RWPE2 (cell line): ENCODE data around the gene SCYL3.

ENCODE experiments used
- ATAC-seq: fragments of 200-7000 bp; cut with Tn5 transposase; 3 replicates; pipeline ENCODE4 v1.9.1; 2021; ENCODE audit warnings: low read depth
- DNase-seq: peaks from one replicate; pipeline ENCODE4 v3.0.0-alpha.2; 2020; ENCODE audit warnings: low spot score
- H3K27ac ChIP-seq: fragments of 450-650 bp; 2 replicates; pipeline ENCODE4 v1.5.1; 2017; ENCODE audit warnings: mild to moderate bottlenecking; ENCODE audit not compliant: poor library complexity, severe bottlenecking
- H3K27me3 ChIP-seq: fragments of 250-450 bp; sonication (Bioruptor Pico); 2 replicates; pipeline ENCODE4 v1.5.1; 2021; ENCODE audit warnings: mild to moderate bottlenecking, moderate library complexity; ENCODE audit not compliant: insufficient read depth, poor library complexity, severe bottlenecking
- H3K36me3 ChIP-seq: fragments of 250-450 bp; sonication (Bioruptor Pico); 2 replicates; pipeline ENCODE4 v1.5.1; 2020; ENCODE audit warnings: low read depth, mild to moderate bottlenecking, moderate library complexity
- H3K4me1 ChIP-seq: fragments of 250-450 bp; sonication (Bioruptor Pico); 2 replicates; pipeline ENCODE4 v1.5.1; 2021; ENCODE audit warnings: mild to moderate bottlenecking, moderate library complexity; ENCODE audit not compliant: insufficient read depth, poor library complexity, severe bottlenecking
- H3K4me3 ChIP-seq: fragments of 250-450 bp; sonication (Bioruptor Pico); 2 replicates; pipeline ENCODE4 v1.5.1; 2021; ENCODE audit warnings: mild to moderate bottlenecking, moderate library complexity; ENCODE audit not compliant: severe bottlenecking
- H3K9me3 ChIP-seq: fragments of 250-450 bp; sonication (Bioruptor Pico); 2 replicates; pipeline ENCODE4 v1.5.1; 2021; ENCODE audit warnings: mild to moderate bottlenecking, moderate library complexity; ENCODE audit not compliant: severe bottlenecking
- TF ChIP-seq, protein P1 (sequence below): fragments of 450-650 bp; IDR thresholded peaks from one replicate; pipeline ENCODE4 v1.5.1; 2017; ENCODE audit warnings: mild to moderate bottlenecking, moderate library complexity; ENCODE audit not compliant: poor library complexity, severe bottlenecking

Gene SCYL3

DNA sequence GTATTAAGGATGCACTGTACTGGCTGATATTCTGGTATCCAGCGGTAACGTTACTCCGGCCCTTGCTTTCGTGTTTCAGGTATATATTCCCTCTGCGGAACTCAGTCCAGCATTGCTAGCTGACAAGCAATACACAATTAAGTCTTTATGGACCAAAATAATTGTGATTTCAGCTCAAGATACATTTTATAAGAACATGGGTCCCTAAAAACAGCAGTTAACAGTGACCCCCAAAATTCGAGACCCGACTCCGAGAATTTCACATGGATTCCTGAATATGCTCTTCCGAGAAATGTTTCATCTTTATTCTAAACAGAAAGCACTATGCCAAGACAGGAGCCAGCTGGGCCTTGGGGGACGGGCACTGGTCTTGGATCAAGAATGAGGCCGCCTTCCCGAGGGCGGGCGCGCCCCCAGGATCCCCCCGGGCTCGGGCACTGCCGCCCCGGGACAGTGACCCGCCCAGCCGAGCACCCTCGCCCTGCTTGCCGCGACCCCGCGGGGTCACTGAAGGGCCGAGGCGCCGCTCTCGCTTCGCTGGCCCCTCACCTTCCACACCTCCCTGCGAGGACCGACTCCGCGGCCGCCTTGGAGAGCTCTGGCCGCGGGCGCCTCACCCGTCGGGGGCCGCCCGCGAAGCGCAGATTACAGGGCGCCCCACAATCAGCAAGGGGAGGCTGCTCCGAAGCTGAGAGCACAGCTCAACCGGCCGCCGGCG is 610 bp downstream of the SCYL3 start:
- DNase-seq = no peak
- Histone ChIP-seq H3K9me3 (no peaks in the 10 kb centered on the region), H3K27ac (peak overlapping the region; percentile 67), H3K36me3 (peaks cover 8% of the 10 kb centered on the region), H3K27me3 (no peaks in the 10 kb centered on the region), H3K4me1 (peaks cover 20% of the 10 kb centered on the region), H3K4me3 (peak overlapping the region; percentile 62)
- TF ChIP-seq, protein P1, sequence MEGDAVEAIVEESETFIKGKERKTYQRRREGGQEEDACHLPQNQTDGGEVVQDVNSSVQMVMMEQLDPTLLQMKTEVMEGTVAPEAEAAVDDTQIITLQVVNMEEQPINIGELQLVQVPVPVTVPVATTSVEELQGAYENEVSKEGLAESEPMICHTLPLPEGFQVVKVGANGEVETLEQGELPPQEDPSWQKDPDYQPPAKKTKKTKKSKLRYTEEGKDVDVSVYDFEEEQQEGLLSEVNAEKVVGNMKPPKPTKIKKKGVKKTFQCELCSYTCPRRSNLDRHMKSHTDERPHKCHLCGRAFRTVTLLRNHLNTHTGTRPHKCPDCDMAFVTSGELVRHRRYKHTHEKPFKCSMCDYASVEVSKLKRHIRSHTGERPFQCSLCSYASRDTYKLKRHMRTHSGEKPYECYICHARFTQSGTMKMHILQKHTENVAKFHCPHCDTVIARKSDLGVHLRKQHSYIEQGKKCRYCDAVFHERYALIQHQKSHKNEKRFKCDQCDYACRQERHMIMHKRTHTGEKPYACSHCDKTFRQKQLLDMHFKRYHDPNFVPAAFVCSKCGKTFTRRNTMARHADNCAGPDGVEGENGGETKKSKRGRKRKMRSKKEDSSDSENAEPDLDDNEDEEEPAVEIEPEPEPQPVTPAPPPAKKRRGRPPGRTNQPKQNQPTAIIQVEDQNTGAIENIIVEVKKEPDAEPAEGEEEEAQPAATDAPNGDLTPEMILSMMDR = no peak
- ATAC-seq = no peak; the same call in 1 of the 3 replicates

DNA sequence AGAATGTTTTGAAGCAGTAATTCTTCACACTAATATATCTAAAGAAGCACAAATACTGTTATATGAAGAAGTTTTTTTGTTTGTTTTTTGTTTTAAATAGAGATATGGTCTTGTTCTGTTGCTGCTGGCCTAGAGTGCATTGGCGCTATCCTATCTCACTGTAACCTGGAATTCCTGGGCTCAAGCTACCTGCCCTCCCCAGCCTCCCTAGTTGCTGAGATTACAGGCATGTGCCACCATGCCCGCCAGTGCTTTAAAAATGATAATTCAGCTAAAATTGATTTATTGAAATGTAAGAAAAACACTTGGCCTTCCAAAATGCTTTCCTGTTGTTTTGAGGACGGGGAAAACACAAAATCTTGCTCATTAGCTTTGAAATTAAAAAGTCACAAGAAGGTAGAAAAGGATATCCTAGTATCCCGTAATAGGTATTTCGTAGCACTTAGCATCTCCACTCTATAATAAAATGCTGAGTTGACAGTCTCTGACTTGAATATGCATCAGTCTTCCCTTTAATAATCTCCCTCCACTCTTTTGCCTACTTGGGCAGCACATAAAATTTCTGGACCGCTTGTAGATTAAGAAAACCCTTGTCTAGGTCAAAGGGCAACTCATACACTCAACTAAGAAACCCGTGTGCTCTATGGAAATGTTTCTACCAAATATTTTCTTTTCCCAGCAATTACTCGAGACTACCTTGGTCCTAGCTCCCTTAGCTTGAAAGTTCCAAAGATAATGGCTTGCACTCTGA is 1.3 kb downstream of the SCYL3 start:
- no peaks in the 10 kb centered on the region for H3K9me3 ChIP-seq
- ATAC-seq (no peak), DNase-seq (no peak)
- peak overlapping the region; percentile 67 for H3K27ac ChIP-seq
- H3K4me3 ChIP-seq = peak overlapping the region; percentile 62
- TF ChIP-seq, protein P1 = no peak
- peaks cover 20% of the 10 kb centered on the region for H3K4me1 ChIP-seq
- H3K36me3 ChIP-seq = peaks cover 15% of the 10 kb centered on the region
- H3K27me3 ChIP-seq = no peaks in the 10 kb centered on the region

DNA sequence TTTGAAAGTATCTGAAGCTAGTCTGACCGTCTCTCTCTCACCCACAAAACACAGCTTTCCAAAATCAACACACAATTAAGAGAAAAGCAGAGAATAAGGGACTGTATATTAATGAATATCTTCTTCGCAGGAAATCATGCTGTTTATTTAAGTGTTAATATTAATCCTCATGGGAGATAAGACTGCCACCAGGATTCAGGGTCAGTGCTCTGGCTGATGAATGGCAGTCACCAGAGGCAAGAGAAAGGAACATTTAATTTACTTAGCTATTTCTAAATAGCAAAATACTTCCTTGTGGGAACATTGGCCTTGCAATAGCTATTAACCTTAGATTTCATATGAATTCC is 2.2 kb downstream of the SCYL3 start:
- Histone ChIP-seq H3K4me3 (peak overlapping the region; percentile 2), H3K27ac (peak overlapping the region; percentile 41), H3K4me1 (peaks cover 20% of the 10 kb centered on the region), H3K36me3 (peaks cover 24% of the 10 kb centered on the region), H3K9me3 (no peaks in the 10 kb centered on the region), H3K27me3 (no peaks in the 10 kb centered on the region)
- ATAC-seq = no peak
- DNase-seq = no peak
- TF ChIP-seq, protein P1 = no peak

DNA sequence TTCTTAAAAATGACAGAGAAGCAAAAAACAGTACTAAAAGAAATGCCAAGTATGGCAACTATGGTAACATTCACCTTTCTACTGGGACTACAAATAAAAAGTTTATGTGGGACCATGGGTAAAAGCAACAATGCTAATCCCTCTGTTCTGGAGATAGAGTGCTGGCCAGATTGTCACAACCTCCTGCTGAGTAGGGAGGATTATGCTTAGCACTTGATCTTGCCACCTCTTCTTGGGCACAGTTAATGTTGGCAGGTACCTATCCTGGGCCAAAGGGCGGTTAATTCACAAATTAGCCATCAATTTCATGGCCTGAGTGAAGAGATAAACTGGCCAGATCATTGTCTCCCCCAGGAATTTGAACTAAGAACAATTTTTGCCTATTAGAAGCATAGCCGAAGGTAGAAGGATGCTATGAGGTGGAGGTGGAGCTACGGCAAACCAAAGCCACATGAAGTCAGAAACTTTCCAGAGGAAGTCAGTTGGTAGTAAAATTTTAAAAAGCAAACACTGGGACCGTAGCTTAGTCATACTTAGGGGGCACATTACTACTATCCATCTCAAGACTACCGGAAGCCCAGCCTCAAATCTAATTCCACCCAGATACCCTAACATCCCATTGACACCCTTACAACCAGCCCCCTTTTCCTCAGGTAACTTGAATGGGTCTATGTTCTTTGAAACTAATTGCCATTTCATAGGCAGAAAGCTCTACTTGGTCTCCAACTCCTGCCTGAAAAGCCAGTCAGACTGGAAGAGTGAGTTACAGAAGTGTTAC is 2.7 kb downstream of the SCYL3 start:
- DNase-seq (no peak), ATAC-seq (no peak)
- H3K4me1 ChIP-seq = peaks cover 20% of the 10 kb centered on the region
- no peaks in the 10 kb centered on the region for H3K9me3 ChIP-seq
- no peaks in the 10 kb centered on the region for H3K27me3 ChIP-seq
- peak overlapping the region; percentile 2 for H3K4me3 ChIP-seq
- peak overlapping the region; percentile 41 for H3K27ac ChIP-seq
- peaks cover 28% of the 10 kb centered on the region for H3K36me3 ChIP-seq
- TF ChIP-seq, protein P1 = no peak
